Ishikawa (cell line): ENCODE measurements around the gene VGLL3.

Experiments
- CEBPB ChIP-seq: IDR thresholded peaks from 2 replicates; pipeline ENCODE4 v1.6.1; 2012
- CREB1 ChIP-seq: IDR thresholded peaks from 2 replicates; pipeline ENCODE4 v1.6.1; 2012; ENCODE audit warnings: low read depth
- EGR1 ChIP-seq: IDR thresholded peaks from 2 replicates; pipeline ENCODE4 v1.6.1; 2012
- EP300 ChIP-seq: IDR thresholded peaks from 2 replicates; pipeline ENCODE4 v1.6.1; 2012; ENCODE audit warnings: borderline replicate concordance
- FOXM1 ChIP-seq: IDR thresholded peaks from 2 replicates; pipeline ENCODE4 v1.6.1; 2012; ENCODE audit warnings: low read depth, borderline replicate concordance
- NFIC ChIP-seq: IDR thresholded peaks from 2 replicates; pipeline ENCODE4 v1.6.1; 2012
- RAD21 ChIP-seq: IDR thresholded peaks from 2 replicates; pipeline ENCODE4 v1.6.1; 2012; ENCODE audit warnings: low read depth
- TAF1 ChIP-seq: IDR thresholded peaks from 2 replicates; pipeline ENCODE4 v1.6.1; 2012; ENCODE audit warnings: low read depth, mild to moderate bottlenecking
- TCF12 ChIP-seq: IDR thresholded peaks from 2 replicates; pipeline ENCODE4 v1.6.1; 2012; ENCODE audit warnings: low read depth
- TEAD4 ChIP-seq: IDR thresholded peaks from 2 replicates; pipeline ENCODE4 v1.6.1; 2012
- YY1 ChIP-seq: IDR thresholded peaks from 2 replicates; pipeline ENCODE4 v1.6.1; 2012; ENCODE audit warnings: low read depth
- ZBTB7A ChIP-seq: IDR thresholded peaks from 2 replicates; pipeline ENCODE4 v1.6.1; 2012; ENCODE audit warnings: low read depth
- TF ChIP-seq, protein P1 (sequence below): IDR thresholded peaks from 2 replicates; pipeline ENCODE4 v1.6.1; 2012
- TF ChIP-seq, protein P2 (sequence below): IDR thresholded peaks from 2 replicates; pipeline ENCODE4 v1.6.1; 2012
- TF ChIP-seq, protein P3 (sequence below): IDR thresholded peaks from 2 replicates; pipeline ENCODE4 v1.6.1; 2012; ENCODE audit warnings: low read depth, mild to moderate bottlenecking

The VGLL3 gene

DNA sequence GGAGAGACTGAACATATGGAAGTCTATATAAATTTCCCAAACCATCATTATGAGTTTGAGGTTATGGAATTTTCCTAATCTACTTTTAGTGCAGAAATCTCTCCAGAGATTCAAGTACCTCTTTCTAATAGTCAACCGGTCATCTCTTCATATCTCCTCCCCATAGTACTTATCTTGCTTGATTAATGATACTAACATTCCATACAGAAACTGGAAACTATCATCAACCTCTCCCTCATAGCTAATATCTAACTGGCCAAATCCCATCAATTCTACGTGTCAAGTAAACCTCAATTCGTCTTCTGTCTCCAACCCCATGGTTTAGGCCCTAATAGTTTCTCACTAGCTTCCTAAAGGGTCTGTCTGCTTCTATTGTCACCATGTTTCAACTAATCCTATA is 44.4 kb upstream of the VGLL3 start:
- no peak for TF ChIP-seq YY1
- TF ChIP-seq ZBTB7A: no peak
- no peak for TF ChIP-seq TAF1
- no peak for TF ChIP-seq TEAD4

DNA sequence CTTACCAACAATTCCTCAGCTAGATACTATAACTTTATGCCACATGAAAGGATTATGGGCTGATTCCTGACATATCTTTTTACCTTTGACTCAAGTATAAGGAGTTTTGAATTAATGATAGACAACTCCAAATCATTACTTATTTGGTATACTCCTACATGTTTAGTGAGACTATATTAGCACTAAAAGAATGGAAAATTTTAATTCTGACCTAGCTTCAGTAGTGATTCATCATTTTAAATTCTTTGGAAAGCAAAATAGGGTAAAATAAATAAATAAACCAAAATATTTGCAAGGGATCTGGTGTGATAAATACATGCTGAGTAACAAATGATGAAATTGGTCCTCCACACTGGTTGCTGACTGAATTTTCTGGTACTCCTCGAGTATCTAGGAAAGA is 42.3 kb upstream of the VGLL3 start:
- TF ChIP-seq TCF12 (no peak), ZBTB7A (no peak), EP300 (no peak), TEAD4 (no peak), FOXM1 (no peak), YY1 (no peak), NFIC (no peak), CEBPB (no peak), CREB1 (no peak), TAF1 (no peak), RAD21 (no peak)
- TF ChIP-seq, protein P1, sequence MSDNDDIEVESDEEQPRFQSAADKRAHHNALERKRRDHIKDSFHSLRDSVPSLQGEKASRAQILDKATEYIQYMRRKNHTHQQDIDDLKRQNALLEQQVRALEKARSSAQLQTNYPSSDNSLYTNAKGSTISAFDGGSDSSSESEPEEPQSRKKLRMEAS: no peak
- TF ChIP-seq, protein P2, sequence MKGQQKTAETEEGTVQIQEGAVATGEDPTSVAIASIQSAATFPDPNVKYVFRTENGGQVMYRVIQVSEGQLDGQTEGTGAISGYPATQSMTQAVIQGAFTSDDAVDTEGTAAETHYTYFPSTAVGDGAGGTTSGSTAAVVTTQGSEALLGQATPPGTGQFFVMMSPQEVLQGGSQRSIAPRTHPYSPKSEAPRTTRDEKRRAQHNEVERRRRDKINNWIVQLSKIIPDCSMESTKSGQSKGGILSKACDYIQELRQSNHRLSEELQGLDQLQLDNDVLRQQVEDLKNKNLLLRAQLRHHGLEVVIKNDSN: no peak
- TF ChIP-seq, protein P3, sequence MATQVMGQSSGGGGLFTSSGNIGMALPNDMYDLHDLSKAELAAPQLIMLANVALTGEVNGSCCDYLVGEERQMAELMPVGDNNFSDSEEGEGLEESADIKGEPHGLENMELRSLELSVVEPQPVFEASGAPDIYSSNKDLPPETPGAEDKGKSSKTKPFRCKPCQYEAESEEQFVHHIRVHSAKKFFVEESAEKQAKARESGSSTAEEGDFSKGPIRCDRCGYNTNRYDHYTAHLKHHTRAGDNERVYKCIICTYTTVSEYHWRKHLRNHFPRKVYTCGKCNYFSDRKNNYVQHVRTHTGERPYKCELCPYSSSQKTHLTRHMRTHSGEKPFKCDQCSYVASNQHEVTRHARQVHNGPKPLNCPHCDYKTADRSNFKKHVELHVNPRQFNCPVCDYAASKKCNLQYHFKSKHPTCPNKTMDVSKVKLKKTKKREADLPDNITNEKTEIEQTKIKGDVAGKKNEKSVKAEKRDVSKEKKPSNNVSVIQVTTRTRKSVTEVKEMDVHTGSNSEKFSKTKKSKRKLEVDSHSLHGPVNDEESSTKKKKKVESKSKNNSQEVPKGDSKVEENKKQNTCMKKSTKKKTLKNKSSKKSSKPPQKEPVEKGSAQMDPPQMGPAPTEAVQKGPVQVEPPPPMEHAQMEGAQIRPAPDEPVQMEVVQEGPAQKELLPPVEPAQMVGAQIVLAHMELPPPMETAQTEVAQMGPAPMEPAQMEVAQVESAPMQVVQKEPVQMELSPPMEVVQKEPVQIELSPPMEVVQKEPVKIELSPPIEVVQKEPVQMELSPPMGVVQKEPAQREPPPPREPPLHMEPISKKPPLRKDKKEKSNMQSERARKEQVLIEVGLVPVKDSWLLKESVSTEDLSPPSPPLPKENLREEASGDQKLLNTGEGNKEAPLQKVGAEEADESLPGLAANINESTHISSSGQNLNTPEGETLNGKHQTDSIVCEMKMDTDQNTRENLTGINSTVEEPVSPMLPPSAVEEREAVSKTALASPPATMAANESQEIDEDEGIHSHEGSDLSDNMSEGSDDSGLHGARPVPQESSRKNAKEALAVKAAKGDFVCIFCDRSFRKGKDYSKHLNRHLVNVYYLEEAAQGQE: no peak

DNA sequence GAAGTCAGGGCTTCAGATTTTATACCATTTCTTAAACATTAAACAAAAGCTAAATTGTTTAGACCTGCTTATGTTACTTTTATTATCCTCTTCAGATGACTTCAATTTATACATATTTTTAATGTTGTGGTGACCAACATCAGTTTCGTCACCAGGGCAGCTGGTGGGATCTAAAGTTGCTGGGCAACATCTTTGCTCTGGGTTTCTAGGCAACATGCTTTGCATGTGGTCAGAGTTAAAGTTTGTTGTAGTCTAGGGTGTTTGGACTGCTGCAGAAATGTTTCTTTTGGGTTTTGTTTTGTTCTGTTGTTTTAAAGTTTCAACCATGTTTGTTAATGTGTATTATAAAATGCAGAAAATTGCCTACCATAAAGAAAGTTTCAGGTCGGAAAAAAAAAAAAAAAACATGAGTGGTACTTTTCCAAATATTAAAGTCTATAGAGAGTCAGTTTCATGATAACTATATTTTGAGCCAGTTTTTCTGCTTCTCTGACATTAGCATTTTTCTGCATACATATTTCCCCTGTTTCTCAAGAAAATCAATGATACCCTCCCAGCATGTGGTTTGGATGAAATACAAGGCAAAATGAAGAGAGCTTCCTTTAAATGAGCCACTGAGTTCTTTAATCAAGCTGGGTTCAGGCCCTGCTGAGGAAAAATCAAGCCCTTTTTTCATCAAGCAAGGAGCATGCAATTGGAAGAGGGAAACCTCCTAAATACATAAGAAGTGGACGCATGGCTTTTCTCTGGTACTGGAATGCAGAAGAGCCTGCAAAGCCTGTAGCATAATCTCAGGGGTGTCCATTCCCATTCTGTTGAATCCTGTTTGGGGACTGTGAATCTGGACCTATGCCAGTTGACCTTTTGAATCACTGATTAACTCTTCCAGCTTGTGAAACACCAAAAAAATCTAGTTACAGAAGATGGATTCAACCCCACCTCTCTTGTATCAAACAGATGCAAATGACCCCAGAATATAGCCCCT is 35.0 kb upstream of the VGLL3 start:
- TF ChIP-seq TEAD4 (no peak), EGR1 (no peak), NFIC (no peak), ZBTB7A (no peak), YY1 (no peak), EP300 (no peak), RAD21 (no peak), CREB1 (no peak)
- TF ChIP-seq, protein P3: no peak
- TF ChIP-seq, protein P1: no peak
- TF ChIP-seq, protein P2: no peak

DNA sequence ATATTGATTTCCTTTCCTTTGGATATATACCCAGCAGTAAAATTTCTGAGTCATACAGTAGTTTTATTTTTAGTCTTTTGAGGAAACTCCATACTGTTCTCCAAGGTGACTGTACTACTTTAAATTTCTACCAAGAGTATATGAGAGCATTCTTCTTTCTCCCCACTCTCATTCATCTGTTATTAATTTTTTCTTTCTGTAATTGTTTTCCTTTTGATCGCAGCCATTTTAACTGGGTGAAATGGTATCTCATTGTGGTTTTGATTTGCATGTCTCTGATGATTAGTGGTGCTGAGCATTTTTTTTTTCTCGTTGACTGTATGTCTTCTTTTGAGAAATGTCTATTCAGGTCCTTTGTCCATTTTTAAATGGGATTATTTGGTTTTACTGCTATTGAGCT is 18.3 kb upstream of the VGLL3 start:
- TF ChIP-seq FOXM1: no peak
- TF ChIP-seq, protein P1: no peak
- no peak for TF ChIP-seq EP300
- TF ChIP-seq, protein P2: no peak
- no peak for TF ChIP-seq EGR1
- TF ChIP-seq YY1: no peak
- TF ChIP-seq, protein P3: no peak
- no peak for TF ChIP-seq NFIC
- TF ChIP-seq CREB1: no peak
- TF ChIP-seq TEAD4: no peak
- no peak for TF ChIP-seq TCF12
- TF ChIP-seq CEBPB: no peak
- TF ChIP-seq RAD21: no peak
- TF ChIP-seq TAF1: no peak
- TF ChIP-seq ZBTB7A: no peak
